ENCODE data around the gene HES7. TPM values are rescaled to one million over a fixed set of nuclear protein-coding genes. Genes with fewer than 3 reads are reported as not detected.
"Not testable (repeated sequence)": the region's sequence is repeated elsewhere in the genome, so short reads cannot be mapped to it uniquely, and the experiment has no call there.

HES7 gene
- polyA plus RNA-seq, 2 of the 4 experiments (the other 2 are of a cell fraction), result 0.56 to 0.72 TPM

DNA sequence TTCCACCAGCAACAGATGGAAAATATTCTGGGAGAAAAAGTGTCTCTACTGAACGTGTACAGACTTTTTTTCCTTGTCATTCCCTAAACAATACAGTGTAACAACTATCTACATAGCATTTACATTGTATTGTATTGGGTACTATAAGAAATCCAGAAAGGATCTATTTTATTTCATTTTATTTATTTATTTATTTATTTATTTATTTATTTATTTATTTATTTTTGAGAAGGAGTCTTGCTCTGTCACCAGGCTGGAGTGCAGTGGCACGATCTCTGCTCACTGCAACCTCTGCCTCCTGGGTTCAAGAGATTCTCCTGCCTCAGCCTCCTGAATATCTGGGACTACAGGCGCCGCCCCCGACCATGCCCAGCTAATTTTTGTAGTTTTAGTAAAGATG lies 46.0 kb downstream of the HES7 start:
- FAIRE-seq; ATAC-seq; H3K27ac ChIP-seq; DNase-seq (ENCODE audit: low read depth in 1 of 2, low spot score in 1 of 2); H3K4me2 ChIP-seq; H3K9me3 ChIP-seq; POLR2A ChIA-PET; H3K4me3 ChIP-seq: not testable (repeated sequence)
- peak; percentile 94 for TF ChIP-seq ZC3H11A (IDR thresholded peaks at IDR 0.05)
- WGBS (ENCODE audit: missing lambda C conversion rate), result 63% methylated on average over 5 of the region's 5 CpGs
- CTCF ChIA-PET, result interaction anchor here (0.6 to 27.4 kb wide), 7 partner anchors 8 to 284 kb away, joined by 3 to 1490 read pairs (median 54); partner anchors contain the start of genes ALOX12B, ALOXE3 and RNF227
- H3K4me1 ChIP-seq, result peaks cover 21% of the 10 kb centered on the region

DNA sequence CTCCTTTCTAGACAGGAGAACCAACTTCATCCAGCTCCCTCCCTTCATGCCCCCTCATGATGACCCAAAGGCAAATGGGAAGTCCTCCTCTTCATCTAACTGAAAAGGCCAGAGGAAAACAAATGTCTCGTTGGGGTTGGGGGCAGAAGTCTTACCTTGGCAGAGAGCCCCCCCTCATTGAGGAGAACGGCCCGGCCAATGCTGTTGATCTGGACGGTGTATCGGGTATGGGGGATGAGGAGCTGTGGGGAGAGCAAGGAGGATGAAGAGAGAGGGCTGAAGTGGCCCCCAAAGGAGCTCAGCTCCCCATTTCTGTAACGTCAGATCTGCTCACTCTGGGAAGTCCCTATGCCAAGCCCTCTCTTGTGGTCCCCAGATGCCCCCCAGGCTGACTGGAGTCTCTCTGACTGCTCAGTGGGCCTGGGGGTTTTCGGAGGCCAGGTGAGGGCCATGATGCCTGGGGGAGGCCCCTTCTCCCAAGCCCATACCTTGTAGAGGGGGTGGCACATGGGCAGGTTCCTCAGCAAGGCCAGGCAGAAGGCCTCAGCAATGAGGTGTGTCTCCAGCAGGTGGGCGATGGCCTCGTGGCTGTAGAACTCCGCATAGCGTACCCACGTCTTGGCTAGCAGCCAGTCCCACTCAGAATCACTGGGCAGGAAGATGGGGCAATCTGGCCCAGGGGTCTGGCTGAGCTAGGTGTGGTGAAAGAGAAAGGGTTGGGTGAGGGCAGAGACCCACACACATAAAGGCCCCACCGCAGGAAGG lies 47.2 kb downstream of the HES7 start:
- ATAC-seq (no peak), DNase-seq (ENCODE audit: low read depth in 1 of 2, low spot score in 1 of 2) (no peak), FAIRE-seq (no peak)
- ChIA-PET CTCF (interaction anchor here (0.6 to 27.4 kb wide), 11 partner anchors 7 to 163 kb away, joined by 3 to 1490 read pairs (median 7); partner anchors contain the start of genes ALOX12B, ALOXE3, CNTROB and TRAPPC1), POLR2A (no interaction called here)
- Histone ChIP-seq H3K4me2 (no peak overlapping the region), H3K27ac (no peak overlapping the region), H3K4me3 (no peak overlapping the region), H3K4me1 (peaks cover 21% of the 10 kb centered on the region), H3K9me3 (no peaks in the 10 kb centered on the region)
- TF ChIP-seq, protein P1, sequence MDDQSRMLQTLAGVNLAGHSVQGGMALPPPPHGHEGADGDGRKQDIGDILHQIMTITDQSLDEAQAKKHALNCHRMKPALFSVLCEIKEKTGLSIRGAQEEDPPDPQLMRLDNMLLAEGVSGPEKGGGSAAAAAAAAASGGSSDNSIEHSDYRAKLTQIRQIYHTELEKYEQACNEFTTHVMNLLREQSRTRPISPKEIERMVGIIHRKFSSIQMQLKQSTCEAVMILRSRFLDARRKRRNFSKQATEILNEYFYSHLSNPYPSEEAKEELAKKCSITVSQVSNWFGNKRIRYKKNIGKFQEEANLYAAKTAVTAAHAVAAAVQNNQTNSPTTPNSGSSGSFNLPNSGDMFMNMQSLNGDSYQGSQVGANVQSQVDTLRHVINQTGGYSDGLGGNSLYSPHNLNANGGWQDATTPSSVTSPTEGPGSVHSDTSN (IDR thresholded peaks at IDR 0.05), result no peak
- 81% methylated on average over 13 of the region's 13 CpGs for WGBS (ENCODE audit: missing lambda C conversion rate)

DNA sequence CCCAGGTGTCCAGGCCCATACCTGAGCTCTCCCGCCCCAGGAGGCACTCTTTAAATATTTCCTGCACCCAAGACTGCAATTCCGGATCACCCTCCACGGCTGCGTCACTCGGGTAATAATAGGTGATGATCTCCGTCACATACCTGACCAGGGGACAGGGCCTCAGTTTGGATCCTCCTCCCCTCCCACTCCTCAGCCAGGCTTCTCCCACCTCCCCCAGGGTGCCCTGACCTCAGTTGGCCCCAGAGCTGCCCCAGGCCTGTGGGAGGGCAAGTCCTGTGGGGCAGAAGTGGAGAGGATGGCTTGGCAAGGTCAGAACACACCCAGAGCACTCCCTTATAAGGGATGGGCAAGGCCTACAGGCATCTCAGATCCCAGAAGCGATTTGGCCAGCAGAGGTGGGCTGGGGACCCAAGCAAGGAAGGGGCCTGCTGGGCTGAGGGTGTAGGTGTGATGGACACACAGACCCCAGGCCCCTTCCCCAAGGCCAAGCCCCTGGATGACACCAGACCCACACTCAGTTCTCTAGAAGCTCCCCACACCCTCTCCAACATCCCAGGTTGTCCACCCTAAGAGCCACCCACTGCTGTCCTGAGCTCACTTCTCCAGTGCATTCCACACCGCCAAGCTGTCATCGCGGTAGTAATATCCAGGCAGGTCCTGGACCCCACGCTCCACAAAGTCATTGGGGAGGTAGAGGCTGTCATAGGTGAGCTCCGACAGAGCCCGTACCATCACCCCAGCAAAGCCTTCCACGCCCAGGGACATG lies 48.1 kb downstream of the HES7 start:
- CTCF ChIA-PET, result interaction anchor here (0.6 to 27.4 kb wide), 11 partner anchors 13 to 225 kb away, joined by 3 to 1490 read pairs (median 7); partner anchors contain the start of genes ALOX12B, ALOXE3, CNTROB and TRAPPC1
- 79% methylated on average over 14 of the region's 14 CpGs for WGBS (ENCODE audit: missing lambda C conversion rate)
- no peaks in the 10 kb centered on the region for H3K9me3 ChIP-seq
- POLR2A ChIA-PET, result interaction anchor here (0.5 kb wide), 1 partner anchor 672 kb away, joined by 14 read pairs; the partner anchor contains the start of gene TMEM256
- no peak overlapping the region for H3K4me3 ChIP-seq
- peaks cover 18% of the 10 kb centered on the region for H3K4me1 ChIP-seq
- H3K4me2 ChIP-seq, result no peak overlapping the region
- TF ChIP-seq HOXA7 (CRISPR knock-in tag; IDR thresholded peaks at IDR 0.05) (no peak), RFX5 (IDR thresholded peaks at IDR 0.05) (no peak), FOXS1 (CRISPR knock-in tag; IDR thresholded peaks at IDR 0.05) (no peak), NPAS2 (CRISPR knock-in tag; IDR thresholded peaks at IDR 0.05; ENCODE audit: borderline replicate concordance) (no peak), SREBF2 (IDR thresholded peaks at IDR 0.05) (no peak), EHF (CRISPR knock-in tag; IDR thresholded peaks at IDR 0.05) (no peak), TFCP2L1 (CRISPR knock-in tag; IDR thresholded peaks at IDR 0.05) (no peak), JUNB (IDR thresholded peaks at IDR 0.05) (no peak), ZFP36 (IDR thresholded peaks at IDR 0.05; ENCODE audit: borderline replicate concordance, partially characterized antibody) (no peak)
- TF ChIP-seq, protein P2, sequence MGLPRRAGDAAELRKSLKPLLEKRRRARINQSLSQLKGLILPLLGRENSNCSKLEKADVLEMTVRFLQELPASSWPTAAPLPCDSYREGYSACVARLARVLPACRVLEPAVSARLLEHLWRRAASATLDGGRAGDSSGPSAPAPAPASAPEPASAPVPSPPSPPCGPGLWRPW (IDR thresholded peaks at IDR 0.05), result no peak
- TF ChIP-seq, protein P3, sequence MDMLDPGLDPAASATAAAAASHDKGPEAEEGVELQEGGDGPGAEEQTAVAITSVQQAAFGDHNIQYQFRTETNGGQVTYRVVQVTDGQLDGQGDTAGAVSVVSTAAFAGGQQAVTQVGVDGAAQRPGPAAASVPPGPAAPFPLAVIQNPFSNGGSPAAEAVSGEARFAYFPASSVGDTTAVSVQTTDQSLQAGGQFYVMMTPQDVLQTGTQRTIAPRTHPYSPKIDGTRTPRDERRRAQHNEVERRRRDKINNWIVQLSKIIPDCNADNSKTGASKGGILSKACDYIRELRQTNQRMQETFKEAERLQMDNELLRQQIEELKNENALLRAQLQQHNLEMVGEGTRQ (IDR thresholded peaks at IDR 0.05), result no peak
- no peak for FAIRE-seq
- DNase-seq (ENCODE audit: low read depth in 1 of 2, low spot score in 1 of 2), result no peak
- H3K27ac ChIP-seq, result no peak overlapping the region
- ATAC-seq, result no peak

DNA sequence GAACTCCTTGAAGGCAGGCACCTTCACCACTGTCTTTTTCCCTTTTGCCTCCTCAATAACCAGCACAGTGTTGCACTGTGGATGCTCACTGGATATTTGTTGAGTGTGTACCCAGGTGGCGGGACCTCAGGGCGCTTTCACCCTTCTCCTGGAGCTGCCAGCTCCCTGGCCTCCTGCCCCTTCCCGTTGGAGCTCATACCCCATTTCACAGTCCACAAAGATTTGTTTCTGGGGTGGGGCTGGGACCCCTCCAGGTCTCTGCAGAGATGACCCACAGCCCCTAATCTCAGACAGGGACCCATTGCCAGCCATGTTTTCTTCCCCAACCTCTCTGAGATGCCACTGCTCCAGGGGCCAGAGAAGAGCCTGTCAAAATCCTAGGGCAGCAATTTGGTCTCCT lies 48.8 kb downstream of the HES7 start:
- FAIRE-seq (no peak), ATAC-seq (no peak), DNase-seq (ENCODE audit: low read depth in 1 of 2, low spot score in 1 of 2) (no peak)
- ChIA-PET CTCF (interaction anchor here (0.6 to 27.4 kb wide), 19 partner anchors 13 to 331 kb away, joined by 3 to 1490 read pairs (median 7); partner anchors contain the start of genes ALOX12B, ALOXE3, CNTROB and RNF227), POLR2A (no interaction called here)
- TF ChIP-seq PHF8 (IDR thresholded peaks at IDR 0.05; ENCODE audit: borderline replicate concordance, low read depth) (no peak), EHF (CRISPR knock-in tag; IDR thresholded peaks at IDR 0.05) (no peak), CBX8 (IDR thresholded peaks at IDR 0.05) (no peak), RNF2 (IDR thresholded peaks at IDR 0.05; ENCODE audit: borderline replicate concordance, low read depth) (no peak), POLR2AphosphoS2 (conservative IDR thresholded peaks at IDR 0.05; ENCODE audit: low read length) (no peak), HOXA7 (CRISPR knock-in tag; IDR thresholded peaks at IDR 0.05) (no peak), SREBF2 (IDR thresholded peaks at IDR 0.05) (no peak), GATA3 (IDR thresholded peaks at IDR 0.05; ENCODE audit: borderline replicate concordance) (no peak), CBX2 (IDR thresholded peaks at IDR 0.05; ENCODE audit: borderline replicate concordance, low read depth) (no peak), TFCP2L1 (CRISPR knock-in tag; IDR thresholded peaks at IDR 0.05) (no peak), NR3C1 (IDR thresholded peaks at IDR 0.05) (no peak)
- TF ChIP-seq, protein P4, sequence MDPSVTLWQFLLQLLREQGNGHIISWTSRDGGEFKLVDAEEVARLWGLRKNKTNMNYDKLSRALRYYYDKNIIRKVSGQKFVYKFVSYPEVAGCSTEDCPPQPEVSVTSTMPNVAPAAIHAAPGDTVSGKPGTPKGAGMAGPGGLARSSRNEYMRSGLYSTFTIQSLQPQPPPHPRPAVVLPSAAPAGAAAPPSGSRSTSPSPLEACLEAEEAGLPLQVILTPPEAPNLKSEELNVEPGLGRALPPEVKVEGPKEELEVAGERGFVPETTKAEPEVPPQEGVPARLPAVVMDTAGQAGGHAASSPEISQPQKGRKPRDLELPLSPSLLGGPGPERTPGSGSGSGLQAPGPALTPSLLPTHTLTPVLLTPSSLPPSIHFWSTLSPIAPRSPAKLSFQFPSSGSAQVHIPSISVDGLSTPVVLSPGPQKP (IDR thresholded peaks at IDR 0.05; ENCODE audit: low read depth, low read length), result no peak
- TF ChIP-seq, protein P2 (IDR thresholded peaks at IDR 0.05), result no peak
- TF ChIP-seq, protein P5, sequence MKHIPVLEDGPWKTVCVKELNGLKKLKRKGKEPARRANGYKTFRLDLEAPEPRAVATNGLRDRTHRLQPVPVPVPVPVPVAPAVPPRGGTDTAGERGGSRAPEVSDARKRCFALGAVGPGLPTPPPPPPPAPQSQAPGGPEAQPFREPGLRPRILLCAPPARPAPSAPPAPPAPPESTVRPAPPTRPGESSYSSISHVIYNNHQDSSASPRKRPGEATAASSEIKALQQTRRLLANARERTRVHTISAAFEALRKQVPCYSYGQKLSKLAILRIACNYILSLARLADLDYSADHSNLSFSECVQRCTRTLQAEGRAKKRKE (CRISPR knock-in tag; IDR thresholded peaks at IDR 0.05; ENCODE audit: low read depth), result no peak
- Histone ChIP-seq H3K9me3 (no peaks in the 10 kb centered on the region), H3K27ac (no peak overlapping the region), H3K4me1 (peaks cover 11% of the 10 kb centered on the region), H3K4me3 (no peak overlapping the region), H3K4me2 (no peak overlapping the region)
- 64% methylated on average over 3 of the region's 3 CpGs for WGBS (ENCODE audit: missing lambda C conversion rate)

Measured in A549 (cell line).